Ishikawa (cell line): ENCODE measurements around the gene TLDC2.

Source experiments
- CEBPB ChIP-seq: IDR thresholded peaks from 2 replicates; pipeline ENCODE4 v1.6.1; 2012
- EP300 ChIP-seq: IDR thresholded peaks from 2 replicates; pipeline ENCODE4 v1.6.1; 2012; ENCODE audit warnings: borderline replicate concordance
- FOXM1 ChIP-seq: IDR thresholded peaks from 2 replicates; pipeline ENCODE4 v1.6.1; 2012; ENCODE audit warnings: low read depth, borderline replicate concordance
- RAD21 ChIP-seq: IDR thresholded peaks from 2 replicates; pipeline ENCODE4 v1.6.1; 2012; ENCODE audit warnings: low read depth
- YY1 ChIP-seq: IDR thresholded peaks from 2 replicates; pipeline ENCODE4 v1.6.1; 2012; ENCODE audit warnings: low read depth
- ZBTB7A ChIP-seq: IDR thresholded peaks from 2 replicates; pipeline ENCODE4 v1.6.1; 2012; ENCODE audit warnings: low read depth
- TF ChIP-seq, protein P1 (sequence below): IDR thresholded peaks from 2 replicates; pipeline ENCODE4 v1.6.1; 2012; ENCODE audit warnings: low read depth, mild to moderate bottlenecking

DNA sequence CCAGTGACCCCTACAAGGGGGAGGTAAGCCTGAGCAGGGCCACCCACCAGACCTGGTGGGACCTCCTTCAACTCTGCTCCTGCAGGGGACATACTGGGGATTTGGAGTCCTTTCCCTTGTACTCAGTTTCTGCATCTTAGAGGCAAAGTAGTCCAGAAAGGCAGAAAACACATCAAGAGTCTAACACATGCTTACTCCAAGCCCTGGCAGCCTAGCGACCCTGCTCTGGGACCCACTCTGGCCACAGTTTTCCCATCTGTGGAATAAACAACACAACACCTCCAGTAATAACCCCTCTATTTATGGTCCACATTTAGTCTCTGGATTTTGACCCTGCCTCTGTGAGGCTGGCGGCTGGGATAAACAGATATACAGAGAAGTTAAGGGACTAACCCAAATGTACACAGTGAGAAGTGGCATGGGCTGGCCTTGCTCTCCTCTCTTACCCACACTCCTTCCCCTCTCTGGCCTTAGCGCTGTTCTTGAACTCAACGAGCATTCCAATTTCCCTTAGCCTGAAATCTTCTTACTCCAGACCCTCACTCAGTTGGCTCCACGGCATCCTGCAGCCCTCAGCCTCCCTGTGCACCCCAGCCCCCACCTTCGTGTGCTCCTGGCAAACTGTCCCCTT is 16.1 kb upstream of the TLDC2 start:
- TF ChIP-seq CEBPB (no peak), EP300 (no peak), FOXM1 (no peak), RAD21 (no peak), ZBTB7A (no peak), YY1 (no peak)
- TF ChIP-seq, protein P1, sequence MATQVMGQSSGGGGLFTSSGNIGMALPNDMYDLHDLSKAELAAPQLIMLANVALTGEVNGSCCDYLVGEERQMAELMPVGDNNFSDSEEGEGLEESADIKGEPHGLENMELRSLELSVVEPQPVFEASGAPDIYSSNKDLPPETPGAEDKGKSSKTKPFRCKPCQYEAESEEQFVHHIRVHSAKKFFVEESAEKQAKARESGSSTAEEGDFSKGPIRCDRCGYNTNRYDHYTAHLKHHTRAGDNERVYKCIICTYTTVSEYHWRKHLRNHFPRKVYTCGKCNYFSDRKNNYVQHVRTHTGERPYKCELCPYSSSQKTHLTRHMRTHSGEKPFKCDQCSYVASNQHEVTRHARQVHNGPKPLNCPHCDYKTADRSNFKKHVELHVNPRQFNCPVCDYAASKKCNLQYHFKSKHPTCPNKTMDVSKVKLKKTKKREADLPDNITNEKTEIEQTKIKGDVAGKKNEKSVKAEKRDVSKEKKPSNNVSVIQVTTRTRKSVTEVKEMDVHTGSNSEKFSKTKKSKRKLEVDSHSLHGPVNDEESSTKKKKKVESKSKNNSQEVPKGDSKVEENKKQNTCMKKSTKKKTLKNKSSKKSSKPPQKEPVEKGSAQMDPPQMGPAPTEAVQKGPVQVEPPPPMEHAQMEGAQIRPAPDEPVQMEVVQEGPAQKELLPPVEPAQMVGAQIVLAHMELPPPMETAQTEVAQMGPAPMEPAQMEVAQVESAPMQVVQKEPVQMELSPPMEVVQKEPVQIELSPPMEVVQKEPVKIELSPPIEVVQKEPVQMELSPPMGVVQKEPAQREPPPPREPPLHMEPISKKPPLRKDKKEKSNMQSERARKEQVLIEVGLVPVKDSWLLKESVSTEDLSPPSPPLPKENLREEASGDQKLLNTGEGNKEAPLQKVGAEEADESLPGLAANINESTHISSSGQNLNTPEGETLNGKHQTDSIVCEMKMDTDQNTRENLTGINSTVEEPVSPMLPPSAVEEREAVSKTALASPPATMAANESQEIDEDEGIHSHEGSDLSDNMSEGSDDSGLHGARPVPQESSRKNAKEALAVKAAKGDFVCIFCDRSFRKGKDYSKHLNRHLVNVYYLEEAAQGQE = no peak
